HepG2 (cell line): Measurements from ENCODE around the gene VAPA. TPM values are rescaled to one million over a fixed set of nuclear protein-coding genes. Genes with fewer than 3 reads are reported as not detected.
A peak's percentile ranks its signal among the peaks of the same experiment; 100 is the strongest.

Source experiments
- ATF1 ChIP-seq: IDR thresholded peaks from 2 replicates; pipeline ENCODE4 v1.6.1; 2016; ENCODE audit warnings: mild to moderate bottlenecking, control low read depth
- BRF2 ChIP-seq: sonication (generic); formaldehyde crosslinking; IDR thresholded peaks from 2 replicates; pipeline ENCODE4 v1.8.1; 2022; ENCODE audit warnings: mild to moderate bottlenecking, missing genetic modification reagents
- CEBPB ChIP-seq: IDR thresholded peaks from 2 replicates; pipeline ENCODE4 v1.6.1; 2011; ENCODE audit warnings: low read depth, low read length, improper control_type of control experiment, borderline replicate concordance
- EZH2 ChIP-seq: conservative IDR thresholded peaks from 2 replicates; pipeline ENCODE4 v1.6.1; 2012; ENCODE audit warnings: mild to moderate bottlenecking, low read depth, low read length, moderate library complexity
- LBX2 ChIP-seq: sonication (generic); formaldehyde crosslinking; IDR thresholded peaks from 2 replicates; pipeline ENCODE4 v1.5.0; 2020; ENCODE audit warnings: missing genetic modification reagents, mild to moderate bottlenecking, borderline replicate concordance
- LCORL ChIP-seq, 2 experiments: fragments of 450-650 bp in 1 of 2; sonication (generic) in 1 of 2; formaldehyde crosslinking in 1 of 2; IDR thresholded peaks; 2 replicates each; pipeline versions ENCODE4 v1.5.0 to v1.6.1; 2017 to 2020; ENCODE audit warnings: antibody characterized with exemption in 1 of 2, missing genetic modification reagents in 1 of 2
- PHF5A ChIP-seq: IDR thresholded peaks from one replicate; pipeline ENCODE4 v1.6.1; 2018; ENCODE audit warnings: low read depth, missing genetic modification reagents; ENCODE audit not compliant: unreplicated experiment
- YEATS4 ChIP-seq: sonication (generic); formaldehyde crosslinking; IDR thresholded peaks from 2 replicates; pipeline ENCODE4 v1.4.0; 2020; ENCODE audit warnings: missing genetic modification reagents, borderline replicate concordance
- ZBTB10 ChIP-seq: sonication (generic); formaldehyde crosslinking; IDR thresholded peaks from 2 replicates; pipeline ENCODE4 v1.4.0; 2020; ENCODE audit warnings: missing genetic modification reagents, borderline replicate concordance
- ZIK1 ChIP-seq: sonication (generic); formaldehyde crosslinking; IDR thresholded peaks from 2 replicates; pipeline ENCODE4 v1.5.0; 2020; ENCODE audit warnings: mild to moderate bottlenecking, low read depth, missing genetic modification reagents, borderline replicate concordance
- ZMYM4 ChIP-seq: sonication (generic); formaldehyde crosslinking; IDR thresholded peaks from 2 replicates; pipeline ENCODE4 v1.8.1; 2023; ENCODE audit warnings: mild to moderate bottlenecking, missing genetic modification reagents
- ZNF136 ChIP-seq: sonication (generic); formaldehyde crosslinking; IDR thresholded peaks from 2 replicates; pipeline ENCODE4 v1.8.1; 2022; ENCODE audit warnings: low read depth, mild to moderate bottlenecking, moderate library complexity, missing genetic modification reagents
- ZNF451 ChIP-seq: sonication (generic); formaldehyde crosslinking; IDR thresholded peaks from 2 replicates; pipeline ENCODE4 v1.5.0; 2020; ENCODE audit warnings: mild to moderate bottlenecking, missing genetic modification reagents
- ZNF589 ChIP-seq: sonication (generic); formaldehyde crosslinking; conservative IDR thresholded peaks from 2 replicates; pipeline ENCODE4 v1.8.0; 2022; ENCODE audit warnings: mild to moderate bottlenecking, moderate library complexity, missing genetic modification reagents
- ZNF710 ChIP-seq: sonication (generic); formaldehyde crosslinking; IDR thresholded peaks from 2 replicates; pipeline ENCODE4 v1.5.0; 2020; ENCODE audit warnings: mild to moderate bottlenecking, missing genetic modification reagents, borderline replicate concordance
- ZNF740 ChIP-seq: sonication (generic); formaldehyde crosslinking; IDR thresholded peaks from 2 replicates; pipeline ENCODE4 v1.4.0; 2020; ENCODE audit warnings: missing genetic modification reagents
- ZNF746 ChIP-seq: sonication (generic); formaldehyde crosslinking; IDR thresholded peaks from 2 replicates; pipeline ENCODE4 v1.8.0; 2022; ENCODE audit warnings: mild to moderate bottlenecking, missing genetic modification reagents
- ZNF772 ChIP-seq: sonication (generic); formaldehyde crosslinking; IDR thresholded peaks from 2 replicates; pipeline ENCODE4 v1.5.0; 2020; ENCODE audit warnings: mild to moderate bottlenecking, missing genetic modification reagents
- ZNF784 ChIP-seq: sonication (generic); formaldehyde crosslinking; IDR thresholded peaks from 2 replicates; pipeline ENCODE4 v1.5.1; 2020; ENCODE audit warnings: missing genetic modification reagents, mild to moderate bottlenecking, borderline replicate concordance
- ZNF788 ChIP-seq: sonication (generic); formaldehyde crosslinking; IDR thresholded peaks from 2 replicates; pipeline ENCODE4 v1.5.0; 2020; ENCODE audit warnings: mild to moderate bottlenecking, missing genetic modification reagents, borderline replicate concordance
- polyA plus RNA-seq, 8 experiments: library from polyadenylated mRNA; depleted of rRNA in 3 of 8; stranded (reverse) in 7 of 8; unstranded in 1 of 8; fragments of >200 nt; fragmentation: Illumina TruSeq in 4 of 8; extraction: Trizol in 4 of 8; gene quantifications; 2 replicates each; pipeline versions ENCODE4 v1.2.1 to v1.2.3, GENCODE V29; 2011 to 2016; ENCODE audit warnings: low read depth in 4 of 8, missing spikeins in 1 of 8, mixed read lengths in 1 of 8; ENCODE audit not compliant: insufficient read depth in 1 of 8
- total RNA-seq, 5 experiments: library from RNA; depleted of rRNA; stranded (reverse); fragments of >200 nt; fragmentation: Illumina TruSeq; extraction: Trizol; gene quantifications; 2 replicates each; pipeline ENCODE4 v1.2.3, GENCODE V29; 2016; ENCODE audit warnings: low read depth in 1 of 5

The VAPA gene
- total and polyA plus RNA-seq, 2 of the 13 experiments (the other 11 are each of a cell fraction or from before 2014, with no cell fraction given), result 167 to 294 TPM

- TF ChIP-seq ZNF136 (CRISPR knock-in tag) (no peak), ZMYM4 (CRISPR knock-in tag) (peak; percentile 64), ATF1 (CRISPR knock-in tag) (no peak), ZNF740 (CRISPR knock-in tag) (0 out of 2 replicates have a peak, but pooled peaks have one; percentile 6), YEATS4 (CRISPR knock-in tag) (peak; percentile 87), ZNF784 (CRISPR knock-in tag) (no peak), ZNF710 (CRISPR knock-in tag) (0 out of 2 replicates have a peak, but pooled peaks have one; percentile 35), ZNF746 (peak; percentile 44; the same call in 1 of the 2 replicates), PHF5A (no peak), ZNF772 (0 out of 2 replicates have a peak, but pooled peaks have one; percentile 34), BRF2 (CRISPR knock-in tag) (no peak), LCORL (IDR thresholded peaks at IDR 0.05) (no peak), LCORL (CRISPR knock-in tag; IDR thresholded peaks at IDR 0.05) (peak; percentile 66; the same call in 1 of the 2 replicates), ZBTB10 (CRISPR knock-in tag) (no peak), LBX2 (0 out of 2 replicates have a peak, but pooled peaks have one; percentile 16), ZNF788 (peak; percentile 76; the same call in 1 of the 2 replicates), ZIK1 (CRISPR knock-in tag) (peak; percentile 62; the same call in 1 of the 2 replicates), ZNF589 (CRISPR knock-in tag) (no peak), ZNF451 (CRISPR knock-in tag) (no peak; the same call in 1 of the 2 replicates), EZH2 (no peak), CEBPB (no peak)
These were observed at the start of gene VAPA (continued) for GRCh38 chr18:9913526-9914333.
